ENCODE results near the gene NEAT1. TPM values are rescaled to one million over a fixed set of nuclear protein-coding genes. Genes with fewer than 3 reads are reported as not detected.

The NEAT1 gene
- total and polyA plus RNA-seq, 9 of the 15 experiments (the other 6 are each of a cell fraction or from before 2014, with no cell fraction given): 20.1 to 389 (median 62.8) TPM

- TF ChIP-seq ZNF644 (tag; IDR thresholded peaks at IDR 0.05; ENCODE audit: low read depth): 0 out of 2 replicates have a peak, but pooled peaks have one; percentile 59
- TF ChIP-seq TARDBP (IDR thresholded peaks at IDR 0.05): no peak
- peak; percentile 30 for TF ChIP-seq RBM22 (IDR thresholded peaks at IDR 0.05; ENCODE audit: low read depth, low read length, poor library complexity, severe bottlenecking)
- TF ChIP-seq STAG1 (CRISPR knock-in tag; IDR thresholded peaks at IDR 0.05; ENCODE audit: borderline replicate concordance): no peak
- no peak; the same call in 1 of the 2 replicates for TF ChIP-seq GTF2A2 (tag; IDR thresholded peaks at IDR 0.05)
- TF ChIP-seq TSHZ1 (CRISPR knock-in tag; IDR thresholded peaks at IDR 0.05): no peak
- TF ChIP-seq HCFC1 (IDR thresholded peaks at IDR 0.05; ENCODE audit: low read depth, low read length): peak; percentile 44; the same call in 1 of the 2 replicates
- no peak for TF ChIP-seq DIDO1 (tag; IDR thresholded peaks at IDR 0.05; ENCODE audit: low read depth)
- 0 out of 2 replicates have a peak, but pooled peaks have one; percentile 47 for TF ChIP-seq ZNF197 (CRISPR knock-in tag; IDR thresholded peaks at IDR 0.05; ENCODE audit: low read depth)
- TF ChIP-seq ZNF592 (IDR thresholded peaks at IDR 0.05): peak; percentile 95
- no peak for TF ChIP-seq U2AF2 (optimal IDR thresholded peaks at IDR 0.05; ENCODE audit: low read depth, low read length)
- no peak for TF ChIP-seq ZNF398 (CRISPR knock-in tag; IDR thresholded peaks at IDR 0.05)
- TF ChIP-seq NR2C1 (IDR thresholded peaks at IDR 0.05): peak; percentile 77; the same call in 1 of the 2 replicates
- peak; percentile 84 for TF ChIP-seq NR2C1 (tag; IDR thresholded peaks at IDR 0.05)
- no peak for TF ChIP-seq RBM34 (IDR thresholded peaks at IDR 0.05; ENCODE audit: borderline replicate concordance, insufficient read depth, low read length)
- TF ChIP-seq THAP7 (CRISPR knock-in tag; IDR thresholded peaks at IDR 0.05): no peak
- no peak for TF ChIP-seq STAT5A (IDR thresholded peaks at IDR 0.05; ENCODE audit: borderline replicate concordance, low read length)
Observed at GRCh38 chr11:65478388-65479183, 56.0 kb downstream of the NEAT1 start (continued).

Measured in K562 (cell line).